KMS-11 (cell line): ENCODE measurements around the gene MIPOL1.

Experiments
- H2AFZ ChIP-seq: fragments of 200-600 bp; sonication (generic); 2 replicates; pipeline ENCODE4 v1.6.1; 2016; ENCODE audit warnings: antibody characterized with exemption, mixed run types, low read depth
- H3K27ac ChIP-seq: fragments of 200-600 bp; sonication (generic); 2 replicates; pipeline ENCODE4 v1.6.1; 2016; ENCODE audit warnings: mild to moderate bottlenecking, mixed run types
- H3K27me3 ChIP-seq: fragments of 200-600 bp; sonication (generic); 2 replicates; pipeline ENCODE4 v1.6.1; 2017; ENCODE audit warnings: mild to moderate bottlenecking, low read depth, mixed run types, moderate library complexity; ENCODE audit not compliant: insufficient read depth
- H3K36me3 ChIP-seq: fragments of 200-600 bp; sonication (generic); 2 replicates; pipeline ENCODE4 v1.6.1; 2017; ENCODE audit warnings: mild to moderate bottlenecking, mixed run types; ENCODE audit not compliant: insufficient read depth
- H3K4me1 ChIP-seq: fragments of 200-600 bp; sonication (generic); 2 replicates; pipeline ENCODE4 v1.6.1; 2016; ENCODE audit warnings: mild to moderate bottlenecking, low read depth, mixed run types; ENCODE audit not compliant: poor library complexity, severe bottlenecking
- H3K4me2 ChIP-seq: fragments of 200-600 bp; sonication (generic); 2 replicates; pipeline ENCODE4 v1.7.0; 2016; ENCODE audit warnings: mild to moderate bottlenecking, mixed run types
- H3K4me3 ChIP-seq: fragments of 200-600 bp; sonication (generic); IDR thresholded peaks from 2 replicates; pipeline ENCODE4 v1.6.1; 2017; ENCODE audit warnings: low read depth, low read length, mixed read lengths; ENCODE audit not compliant: insufficient read depth
- H3K79me2 ChIP-seq: fragments of 200-600 bp; sonication (generic); 2 replicates; pipeline ENCODE4 v1.6.1; 2016; ENCODE audit warnings: low read depth, mixed run types; ENCODE audit not compliant: insufficient read depth
- H3K9ac ChIP-seq: fragments of 200-600 bp; sonication (generic); 2 replicates; pipeline ENCODE4 v1.6.1; 2016; ENCODE audit warnings: mild to moderate bottlenecking, mixed run types
- H4K20me1 ChIP-seq: fragments of 200-600 bp; sonication (generic); 2 replicates; pipeline ENCODE4 v1.6.1; 2016; ENCODE audit warnings: mild to moderate bottlenecking, mixed run types; ENCODE audit not compliant: insufficient read depth
- TF ChIP-seq, protein P1 (sequence below): fragments of 200-600 bp; sonication (generic); conservative IDR thresholded peaks from 2 replicates; pipeline ENCODE4 v1.6.1; 2017; ENCODE audit warnings: low read depth, mild to moderate bottlenecking, antibody characterized with exemption, low read length, moderate library complexity, mixed read lengths

The MIPOL1 gene

DNA sequence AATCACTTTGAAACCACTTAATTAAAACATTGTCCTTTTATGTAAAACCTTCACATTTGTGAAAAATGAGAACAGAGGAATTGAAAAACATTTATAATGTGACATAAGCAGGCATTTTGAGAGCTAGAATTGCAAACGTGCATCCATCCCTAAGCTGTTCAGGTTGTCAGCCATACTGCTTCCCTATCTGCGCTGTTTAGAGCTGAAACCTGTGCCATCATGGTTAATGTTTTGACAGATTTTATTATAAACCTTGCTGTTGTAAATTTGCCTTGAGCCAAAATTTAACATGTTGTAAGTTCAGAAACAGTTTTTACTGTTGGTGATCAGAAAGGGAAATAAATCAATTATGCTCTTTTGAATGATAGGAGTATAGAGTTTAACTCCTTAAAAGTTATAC is 365.5 kb downstream of the MIPOL1 start:
- TF ChIP-seq, protein P1, sequence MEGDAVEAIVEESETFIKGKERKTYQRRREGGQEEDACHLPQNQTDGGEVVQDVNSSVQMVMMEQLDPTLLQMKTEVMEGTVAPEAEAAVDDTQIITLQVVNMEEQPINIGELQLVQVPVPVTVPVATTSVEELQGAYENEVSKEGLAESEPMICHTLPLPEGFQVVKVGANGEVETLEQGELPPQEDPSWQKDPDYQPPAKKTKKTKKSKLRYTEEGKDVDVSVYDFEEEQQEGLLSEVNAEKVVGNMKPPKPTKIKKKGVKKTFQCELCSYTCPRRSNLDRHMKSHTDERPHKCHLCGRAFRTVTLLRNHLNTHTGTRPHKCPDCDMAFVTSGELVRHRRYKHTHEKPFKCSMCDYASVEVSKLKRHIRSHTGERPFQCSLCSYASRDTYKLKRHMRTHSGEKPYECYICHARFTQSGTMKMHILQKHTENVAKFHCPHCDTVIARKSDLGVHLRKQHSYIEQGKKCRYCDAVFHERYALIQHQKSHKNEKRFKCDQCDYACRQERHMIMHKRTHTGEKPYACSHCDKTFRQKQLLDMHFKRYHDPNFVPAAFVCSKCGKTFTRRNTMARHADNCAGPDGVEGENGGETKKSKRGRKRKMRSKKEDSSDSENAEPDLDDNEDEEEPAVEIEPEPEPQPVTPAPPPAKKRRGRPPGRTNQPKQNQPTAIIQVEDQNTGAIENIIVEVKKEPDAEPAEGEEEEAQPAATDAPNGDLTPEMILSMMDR, result no peak
- no peaks in the 10 kb centered on the region for H3K4me1 ChIP-seq
- H3K27me3 ChIP-seq, result no peaks in the 10 kb centered on the region
- H3K79me2 ChIP-seq, result no peaks in the 10 kb centered on the region
- H3K4me3 ChIP-seq, result no peak overlapping the region
- H4K20me1 ChIP-seq, result no peaks in the 10 kb centered on the region
- H3K27ac ChIP-seq, result no peak overlapping the region
- no peak overlapping the region for H3K9ac ChIP-seq
- H2AFZ ChIP-seq, result no peak overlapping the region
- no peaks in the 10 kb centered on the region for H3K36me3 ChIP-seq
- H3K4me2 ChIP-seq, result no peak overlapping the region

DNA sequence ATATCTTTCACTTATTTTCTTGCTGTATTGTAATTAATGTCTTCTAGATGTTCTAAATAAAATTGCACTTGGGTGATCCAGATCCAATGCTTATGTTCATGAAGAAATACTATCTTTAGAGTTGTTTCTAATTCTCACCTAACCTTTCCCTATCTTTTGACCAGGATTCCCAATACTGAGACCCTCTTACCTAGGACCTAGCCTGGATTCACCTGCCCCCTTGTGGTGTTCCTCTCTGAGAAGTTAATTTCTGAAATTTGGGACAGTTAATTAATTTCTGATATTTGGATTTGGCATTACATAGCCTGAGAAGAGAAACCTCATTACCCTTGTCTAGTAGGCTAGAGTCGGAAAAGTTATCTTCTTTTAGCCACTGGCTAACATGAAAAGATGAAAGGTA is 367.8 kb downstream of the MIPOL1 start:
- Histone ChIP-seq H3K4me2 (no peak overlapping the region), H3K27me3 (no peaks in the 10 kb centered on the region), H3K4me1 (no peaks in the 10 kb centered on the region), H3K27ac (no peak overlapping the region), H4K20me1 (no peaks in the 10 kb centered on the region), H3K9ac (no peak overlapping the region), H3K79me2 (no peaks in the 10 kb centered on the region), H3K4me3 (no peak overlapping the region), H2AFZ (no peak overlapping the region), H3K36me3 (no peaks in the 10 kb centered on the region)
- TF ChIP-seq, protein P1, result no peak

DNA sequence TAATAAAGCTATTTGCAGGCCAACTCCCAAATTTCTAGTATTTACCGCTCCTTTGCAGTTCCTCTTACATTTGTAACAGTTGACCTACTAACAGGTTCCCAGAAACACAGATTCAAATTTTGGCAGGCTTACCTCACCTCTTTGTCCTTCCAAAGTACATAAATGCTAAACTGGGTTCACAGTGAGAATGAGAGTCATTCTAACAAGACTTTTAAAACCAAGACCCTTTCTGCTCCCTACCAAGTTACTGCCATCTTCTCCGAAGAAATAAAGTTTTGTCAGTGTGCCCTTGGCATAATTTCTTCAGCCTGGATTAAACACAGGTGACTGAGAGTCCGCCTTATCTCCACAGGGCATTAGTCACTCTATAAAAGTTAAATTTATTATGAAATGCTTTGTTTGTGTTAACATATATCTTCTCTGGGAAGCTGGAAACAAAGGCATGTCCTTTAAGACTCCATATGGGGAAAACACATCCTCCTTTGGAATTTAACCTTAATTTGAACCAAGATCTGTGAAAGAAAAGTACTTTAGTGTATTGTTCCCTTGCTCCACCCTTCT is 369.2 kb downstream of the MIPOL1 start:
- H3K4me1 ChIP-seq, result no peaks in the 10 kb centered on the region

DNA sequence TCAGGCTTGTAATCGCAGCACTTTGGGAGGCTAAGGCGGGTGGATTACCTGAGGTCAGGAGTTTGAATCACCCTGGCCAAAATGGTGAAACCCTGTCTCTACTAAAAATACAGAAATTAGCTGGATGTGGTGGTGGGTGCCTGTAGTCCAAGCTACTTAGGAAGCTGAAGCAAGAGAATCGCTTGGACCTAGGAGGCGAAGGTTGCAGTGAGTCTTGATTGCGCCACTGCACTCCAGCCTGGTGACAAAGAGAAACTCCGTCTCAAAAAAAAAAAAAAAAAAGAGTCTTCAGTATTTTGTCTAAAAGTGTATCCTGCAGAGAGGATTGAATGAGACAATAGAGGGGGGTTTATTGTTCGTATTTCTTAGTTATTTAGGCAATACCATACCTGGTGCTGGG is 372.0 kb downstream of the MIPOL1 start:
- Histone ChIP-seq H3K36me3 (no peaks in the 10 kb centered on the region), H4K20me1 (no peaks in the 10 kb centered on the region), H3K4me2 (no peak overlapping the region), H2AFZ (no peak overlapping the region), H3K27me3 (no peaks in the 10 kb centered on the region), H3K79me2 (no peaks in the 10 kb centered on the region), H3K9ac (no peak overlapping the region), H3K27ac (no peak overlapping the region), H3K4me1 (no peaks in the 10 kb centered on the region), H3K4me3 (no peak overlapping the region)
- TF ChIP-seq, protein P1, result no peak

More for the DNA sequence above, 369.2 kb downstream of the MIPOL1 start:
- TF ChIP-seq, protein P1, result no peak
- no peaks in the 10 kb centered on the region for H3K27me3 ChIP-seq
- H3K4me2 ChIP-seq, result no peak overlapping the region
- no peaks in the 10 kb centered on the region for H4K20me1 ChIP-seq
- H3K79me2 ChIP-seq, result no peaks in the 10 kb centered on the region
- H3K27ac ChIP-seq, result no peak overlapping the region
- H3K4me3 ChIP-seq, result no peak overlapping the region
- no peak overlapping the region for H3K9ac ChIP-seq
- no peak overlapping the region for H2AFZ ChIP-seq
- H3K36me3 ChIP-seq, result no peaks in the 10 kb centered on the region
